ENCODE data around the gene CADM1. TPM values are rescaled to one million over a fixed set of nuclear protein-coding genes. Genes with fewer than 3 reads are reported as not detected.

Gene CADM1
- total RNA-seq, 1 experiment from 2014 or later = 12.9 TPM

GRCh38 chr11:115363921-115364320 lies 140.3 kb downstream of the CADM1 start:
- POLR2A ChIA-PET (ENCODE audit: low non-redundant PET) = no interaction called here
- CTCF ChIA-PET = no interaction called here
- H3K4me1 ChIP-seq (ENCODE audit: insufficient read depth, low read length, poor library complexity, severe bottlenecking) = no peaks in the 10 kb centered on the region
- H3K27ac ChIP-seq (ENCODE audit: low read depth, low read length, poor library complexity, severe bottlenecking) = no peak overlapping the region
- H3K27me3 ChIP-seq (replicated peaks; ENCODE audit: insufficient read depth, low read depth, low read length, poor library complexity) = no peaks in the 10 kb centered on the region
- no peaks in the 10 kb centered on the region for H3K9me3 ChIP-seq (ENCODE audit: low read depth, low read length, poor library complexity, severe bottlenecking)
- DNase-seq (ENCODE audit: low spot score) = no peak
- intact Hi-C loops (cut with micrococcal nuclease; ENCODE audit: unreplicated experiment) = no loop called here
- no peak overlapping the region for H3K4me3 ChIP-seq (ENCODE audit: low read depth, low read length, poor library complexity, severe bottlenecking)
- no peaks in the 10 kb centered on the region for H3K36me3 ChIP-seq (ENCODE audit: insufficient read depth, low read length, poor library complexity, severe bottlenecking)
- no peak for TF ChIP-seq EZH2 (IDR thresholded peaks at IDR 0.05; ENCODE audit: borderline replicate concordance, low read depth, low read length, poor library complexity, severe bottlenecking)
- TF ChIP-seq, protein P1, sequence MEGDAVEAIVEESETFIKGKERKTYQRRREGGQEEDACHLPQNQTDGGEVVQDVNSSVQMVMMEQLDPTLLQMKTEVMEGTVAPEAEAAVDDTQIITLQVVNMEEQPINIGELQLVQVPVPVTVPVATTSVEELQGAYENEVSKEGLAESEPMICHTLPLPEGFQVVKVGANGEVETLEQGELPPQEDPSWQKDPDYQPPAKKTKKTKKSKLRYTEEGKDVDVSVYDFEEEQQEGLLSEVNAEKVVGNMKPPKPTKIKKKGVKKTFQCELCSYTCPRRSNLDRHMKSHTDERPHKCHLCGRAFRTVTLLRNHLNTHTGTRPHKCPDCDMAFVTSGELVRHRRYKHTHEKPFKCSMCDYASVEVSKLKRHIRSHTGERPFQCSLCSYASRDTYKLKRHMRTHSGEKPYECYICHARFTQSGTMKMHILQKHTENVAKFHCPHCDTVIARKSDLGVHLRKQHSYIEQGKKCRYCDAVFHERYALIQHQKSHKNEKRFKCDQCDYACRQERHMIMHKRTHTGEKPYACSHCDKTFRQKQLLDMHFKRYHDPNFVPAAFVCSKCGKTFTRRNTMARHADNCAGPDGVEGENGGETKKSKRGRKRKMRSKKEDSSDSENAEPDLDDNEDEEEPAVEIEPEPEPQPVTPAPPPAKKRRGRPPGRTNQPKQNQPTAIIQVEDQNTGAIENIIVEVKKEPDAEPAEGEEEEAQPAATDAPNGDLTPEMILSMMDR (conservative IDR thresholded peaks at IDR 0.05; ENCODE audit: low read depth, low read length) = no peak
- no TSS peak for BruUV-seq (replicated peaks)

DNA sequence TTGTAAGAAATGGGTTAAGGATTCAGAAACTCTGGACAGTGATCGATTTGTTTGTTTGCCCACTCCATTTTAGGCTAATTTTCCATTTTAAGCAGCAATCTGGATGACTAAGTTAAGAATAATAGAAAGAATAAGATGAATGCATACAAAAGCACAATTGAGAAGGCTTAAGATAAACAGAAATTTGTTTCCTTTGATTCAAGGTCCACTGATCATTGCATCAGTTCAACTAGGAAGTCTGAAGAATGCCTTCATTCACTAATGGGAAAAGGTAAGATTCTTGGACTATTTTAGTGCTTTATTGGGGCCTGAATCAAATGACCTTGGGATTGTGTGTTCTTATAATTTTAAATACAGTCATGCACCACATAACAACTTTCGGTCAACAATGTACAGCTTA lies 140.8 kb downstream of the CADM1 start:
- ChIA-PET POLR2A (ENCODE audit: low non-redundant PET) (no interaction called here), CTCF (no interaction called here)
- no peak for TF ChIP-seq EZH2 (IDR thresholded peaks at IDR 0.05; ENCODE audit: borderline replicate concordance, low read depth, low read length, poor library complexity, severe bottlenecking)
- TF ChIP-seq, protein P1 (conservative IDR thresholded peaks at IDR 0.05; ENCODE audit: low read depth, low read length) = no peak
- no peak for DNase-seq (ENCODE audit: low spot score)
- H3K4me3 ChIP-seq (ENCODE audit: low read depth, low read length, poor library complexity, severe bottlenecking) = no peak overlapping the region
- H3K27me3 ChIP-seq (replicated peaks; ENCODE audit: insufficient read depth, low read depth, low read length, poor library complexity) = no peaks in the 10 kb centered on the region
- intact Hi-C loops (cut with micrococcal nuclease; ENCODE audit: unreplicated experiment) = no loop called here
- no peak overlapping the region for H3K27ac ChIP-seq (ENCODE audit: low read depth, low read length, poor library complexity, severe bottlenecking)
- no TSS peak for BruUV-seq (replicated peaks)
- H3K36me3 ChIP-seq (ENCODE audit: insufficient read depth, low read length, poor library complexity, severe bottlenecking) = no peaks in the 10 kb centered on the region
- H3K9me3 ChIP-seq (ENCODE audit: low read depth, low read length, poor library complexity, severe bottlenecking) = no peaks in the 10 kb centered on the region
- no peaks in the 10 kb centered on the region for H3K4me1 ChIP-seq (ENCODE audit: insufficient read depth, low read length, poor library complexity, severe bottlenecking)

- no peak for DNase-seq (ENCODE audit: low spot score)
- Histone ChIP-seq H3K36me3 (ENCODE audit: insufficient read depth, low read length, poor library complexity, severe bottlenecking) (no peaks in the 10 kb centered on the region), H3K27me3 (replicated peaks; ENCODE audit: insufficient read depth, low read depth, low read length, poor library complexity) (no peaks in the 10 kb centered on the region), H3K4me3 (ENCODE audit: low read depth, low read length, poor library complexity, severe bottlenecking) (no peak overlapping the region), H3K9me3 (ENCODE audit: low read depth, low read length, poor library complexity, severe bottlenecking) (no peaks in the 10 kb centered on the region), H3K4me1 (ENCODE audit: insufficient read depth, low read length, poor library complexity, severe bottlenecking) (no peaks in the 10 kb centered on the region), H3K27ac (ENCODE audit: low read depth, low read length, poor library complexity, severe bottlenecking) (no peak overlapping the region)
- POLR2A ChIA-PET (ENCODE audit: low non-redundant PET) = no interaction called here
- TF ChIP-seq, protein P1 (conservative IDR thresholded peaks at IDR 0.05; ENCODE audit: low read depth, low read length) = no peak
- TF ChIP-seq EZH2 (IDR thresholded peaks at IDR 0.05; ENCODE audit: borderline replicate concordance, low read depth, low read length, poor library complexity, severe bottlenecking) = no peak
- BruUV-seq (replicated peaks) = no TSS peak
- intact Hi-C loops (cut with micrococcal nuclease; ENCODE audit: unreplicated experiment) = no loop called here
- CTCF ChIA-PET = no interaction called here
These were observed 141.2 kb downstream of the CADM1 start for GRCh38 chr11:115362997-115363396.
